K562 (cell line): ENCODE results near the gene SIDT2. TPM values are rescaled to one million over a fixed set of nuclear protein-coding genes. Genes with fewer than 3 reads are reported as not detected.
A peak's percentile ranks its signal among the peaks of the same experiment; 100 is the strongest.

ENCODE experiments used
- CSDE1 ChIP-seq, 2 experiments: fragments of 450-650 bp; IDR thresholded peaks; 2 replicates each; pipeline ENCODE4 v1.6.1; 2016; ENCODE audit warnings: mild to moderate bottlenecking in 1 of 2
- DEAF1 ChIP-seq: fragments of 450-650 bp; formaldehyde crosslinking; IDR thresholded peaks from 2 replicates; pipeline ENCODE4 v1.4.0; 2020; ENCODE audit warnings: mild to moderate bottlenecking, moderate library complexity
- DPF2 ChIP-seq: fragments of 450-650 bp; IDR thresholded peaks from 2 replicates; pipeline ENCODE4 v1.6.1; 2016
- FOXJ2 ChIP-seq: fragments of 200-800 bp; sonication (Bioruptor generic); IDR thresholded peaks from 2 replicates; pipeline ENCODE4 v1.6.1; 2016; ENCODE audit warnings: missing genetic modification characterization, missing compliant biosample characterization
- FOXK1 ChIP-seq: sonication (generic); formaldehyde crosslinking; IDR thresholded peaks from 2 replicates; pipeline ENCODE4 v1.8.0; 2022; ENCODE audit warnings: missing genetic modification reagents, mild to moderate bottlenecking, borderline replicate concordance
- MECOM ChIP-seq: fragments of 250-450 bp; sonication (Bioruptor Pico); IDR thresholded peaks from 2 replicates; pipeline ENCODE4 v1.8.0; 2022; ENCODE audit warnings: inconsistent platforms
- NR2C1 ChIP-seq, 2 experiments: fragments of 450-650 bp; IDR thresholded peaks; 2 replicates each; pipeline ENCODE4 v1.6.1; 2017; ENCODE audit warnings: mild to moderate bottlenecking in 2 of 2, antibody characterized with exemption in 1 of 2, inconsistent platforms in 1 of 2, missing compliant biosample characterization in 1 of 2, missing genetic modification characterization in 1 of 2
- SUPT5H ChIP-seq: fragments of 450-650 bp; IDR thresholded peaks from 2 replicates; pipeline ENCODE4 v1.6.1; 2016
- THAP7 ChIP-seq: fragments of 250-450 bp; sonication (Bioruptor Pico); IDR thresholded peaks from 2 replicates; pipeline ENCODE4 v1.5.0; 2021
- TRIM24 ChIP-seq, 2 experiments: fragments of 450-650 bp; IDR thresholded peaks; 2 replicates each; pipeline ENCODE4 v1.6.1; 2016
- ZBTB1 ChIP-seq: sonication (generic); formaldehyde crosslinking; IDR thresholded peaks from 2 replicates; pipeline ENCODE4 v1.8.1; 2023; ENCODE audit warnings: missing genetic modification reagents, low read depth, mild to moderate bottlenecking, borderline replicate concordance
- ZBTB34 ChIP-seq: fragments of 250-450 bp; sonication (Bioruptor Pico); IDR thresholded peaks from 2 replicates; pipeline ENCODE4 v1.8.0; 2021; ENCODE audit warnings: mild to moderate bottlenecking, moderate library complexity
- ZBTB5 ChIP-seq: fragments of 450-650 bp; IDR thresholded peaks from 2 replicates; pipeline ENCODE4 v1.6.1; 2017; ENCODE audit warnings: antibody characterized with exemption
- ZC3H11A ChIP-seq: IDR thresholded peaks from 2 replicates; pipeline ENCODE4 v1.6.1; 2012; ENCODE audit warnings: low read depth, low read length, improper control_type of control experiment
- ZNF212 ChIP-seq: fragments of 450-650 bp; formaldehyde crosslinking; IDR thresholded peaks from 2 replicates; pipeline ENCODE4 v1.4.0; 2020; ENCODE audit warnings: mild to moderate bottlenecking
- ZNF444 ChIP-seq: fragments of 250-450 bp; sonication (Bioruptor Pico); IDR thresholded peaks from 2 replicates; pipeline ENCODE4 v1.4.0; 2020; ENCODE audit warnings: mild to moderate bottlenecking, moderate library complexity
- ZNF592 ChIP-seq: fragments of 450-650 bp; IDR thresholded peaks from 2 replicates; pipeline ENCODE4 v1.6.1; 2017; ENCODE audit warnings: antibody characterized with exemption, mild to moderate bottlenecking
- ZNF785 ChIP-seq: fragments of 250-450 bp; sonication (Bioruptor Pico); IDR thresholded peaks from 2 replicates; pipeline ENCODE4 v1.4.0; 2020; ENCODE audit warnings: mild to moderate bottlenecking
- polyA plus RNA-seq, 8 experiments: library from polyadenylated mRNA; depleted of rRNA in 4 of 8; stranded (reverse) in 5 of 8; unstranded in 3 of 8; fragments of >200 nt; fragmentation: Nextera tagmentation in 2 of 8; fragmentation: Illumina TruSeq in 1 of 8; extraction: Ambion mirVana in 2 of 8; extraction: Trizol in 1 of 8; gene quantifications; 2 replicates each; pipeline versions ENCODE4 v1.2.1 to v1.2.3, GENCODE V29; 2011 to 2014; ENCODE audit warnings: inconsistent platforms in 1 of 8, missing spikeins in 1 of 8
- total RNA-seq, 7 experiments: library from RNA; depleted of rRNA in 6 of 7; stranded (reverse); fragments of >200 nt in 6 of 7; fragmentation: Illumina TruSeq in 2 of 7; extraction: Trizol in 2 of 7; gene quantifications; 2 replicates each; pipeline versions ENCODE4 v1.2.1 to v1.2.3, GENCODE V29; 2011 to 2021; ENCODE audit warnings: low replicate concordance in 1 of 7

Gene SIDT2
- total and polyA plus RNA-seq, 9 of the 15 experiments (the other 6 are each of a cell fraction or from before 2014, with no cell fraction given) = 2.4 to 20.2 (median 6.5) TPM

- no peak for TF ChIP-seq ZBTB34 (CRISPR knock-in tag)
- TF ChIP-seq ZNF212 (CRISPR knock-in tag) = no peak
- TF ChIP-seq CSDE1 (IDR thresholded peaks at IDR 0.05) = no peak
- no peak for TF ChIP-seq TRIM24 (IDR thresholded peaks at IDR 0.05)
- peak; percentile 57; the same call in 1 of the 2 replicates for TF ChIP-seq SUPT5H
- no peak for TF ChIP-seq MECOM
- TF ChIP-seq THAP7 (CRISPR knock-in tag) = no peak
- TF ChIP-seq NR2C1 (IDR thresholded peaks at IDR 0.05) = no peak
- no peak for TF ChIP-seq NR2C1 (tag; IDR thresholded peaks at IDR 0.05)
- no peak for TF ChIP-seq DEAF1
- TF ChIP-seq ZNF785 (CRISPR knock-in tag) = no peak
- TF ChIP-seq ZNF592 = 0 out of 2 replicates have a peak, but pooled peaks have one; percentile 12
- TF ChIP-seq ZC3H11A = no peak
- TF ChIP-seq DPF2 = no peak
- no peak for TF ChIP-seq ZNF444 (CRISPR knock-in tag)
- 0 out of 2 replicates have a peak, but pooled peaks have one; percentile 23 for TF ChIP-seq FOXK1 (CRISPR knock-in tag)
- TF ChIP-seq ZBTB1 = no peak
- no peak for TF ChIP-seq ZBTB5
- peak; percentile 74 for TF ChIP-seq FOXJ2 (tag)
Measured at GRCh38 chr11:117178210-117179034, at the start of gene SIDT2 (continued).
